Stomach (tissue), 4 donors: ENCODE measurements around the gene COX7B2.

Source experiments
- EP300 ChIP-seq: sonication (generic); formaldehyde crosslinking; IDR thresholded peaks from one replicate; pipeline ENCODE4 v1.6.1; 2017; ENCODE audit warnings: antibody characterized with exemption
- POLR2A ChIP-seq, 4 donors: fragments of 450-650 bp; IDR thresholded peaks; one replicate each; pipeline ENCODE4 v1.6.1; 2016; ENCODE audit warnings: antibody characterized with exemption in 4 of 4, control low read depth in 2 of 4, mild to moderate bottlenecking in 1 of 4, moderate library complexity in 1 of 4

- no peak for TF ChIP-seq POLR2A (IDR thresholded peaks at IDR 0.05)
- TF ChIP-seq EP300, result no peak
These were observed 46.6 kb upstream of the COX7B2 start for GRCh38 chr4:46955601-46956000.
